GM12891 (cell line): ENCODE data around the gene CORO2B.
"Not testable (repeated sequence)": the region's sequence is repeated elsewhere in the genome, so short reads cannot be mapped to it uniquely, and the experiment has no call there.

Experiments
- DNase-seq: peaks from one replicate; pipeline ENCODE4 v3.0.0; 2011; ENCODE audit warnings: low spot score; ENCODE audit not compliant: insufficient read length
- FAIRE-seq: peaks from 2 replicates; lab custom pipeline; 2011; peaks lifted over from hg19 to GRCh38; lab: Jason Lieb, UNC
- PAX5 ChIP-seq: IDR thresholded peaks from 2 replicates; pipeline ENCODE4 v1.6.1; 2011; ENCODE audit warnings: low read length, moderate library complexity, mild to moderate bottlenecking; ENCODE audit not compliant: insufficient read depth, severe bottlenecking
- POLR2A ChIP-seq: IDR thresholded peaks from 2 replicates; pipeline ENCODE4 v1.6.1; 2011; ENCODE audit warnings: low read depth, low read length, control low read depth
- POLR2AphosphoS5 ChIP-seq: IDR thresholded peaks from 2 replicates; pipeline ENCODE4 v1.6.1; 2011; ENCODE audit warnings: low read depth, low read length, control low read depth
- POU2F2 ChIP-seq: IDR thresholded peaks from 2 replicates; pipeline ENCODE4 v1.6.1; 2011; ENCODE audit warnings: low read depth, mild to moderate bottlenecking, control low read depth, low read length, moderate library complexity
- SPI1 ChIP-seq: IDR thresholded peaks from 2 replicates; pipeline ENCODE4 v1.6.1; 2011; ENCODE audit warnings: low read depth, low read length, control low read depth
- TAF1 ChIP-seq: IDR thresholded peaks from 2 replicates; pipeline ENCODE4 v1.6.1; 2011; ENCODE audit warnings: low read depth, low read length, control low read depth

CORO2B gene

GRCh38 chr15:68739390-68740080 is 160.7 kb downstream of the CORO2B start:
- DNase-seq (no peak), FAIRE-seq (no peak)
- TF ChIP-seq TAF1 (no peak), PAX5 (no peak), POLR2A (no peak), SPI1 (no peak), POLR2AphosphoS5 (no peak), POU2F2 (no peak)

DNA sequence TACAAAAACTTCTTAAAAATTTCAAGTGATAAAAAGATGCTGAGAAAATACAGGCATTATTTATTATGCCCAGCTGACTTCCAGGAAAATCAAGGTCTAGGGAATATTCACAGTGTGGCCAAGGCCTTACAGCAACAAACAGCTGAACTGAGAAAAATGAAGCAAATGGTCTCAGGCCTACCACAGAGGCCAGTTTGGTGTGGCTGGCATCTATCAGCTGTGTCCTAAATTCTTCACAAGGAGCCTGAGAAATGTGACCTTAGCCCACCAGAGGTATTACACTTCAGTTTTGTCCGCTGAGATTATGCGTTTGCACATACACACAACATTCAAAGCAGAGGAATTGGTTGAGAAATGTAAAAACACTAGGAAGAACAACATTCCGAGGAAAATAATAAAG is 164.5 kb downstream of the CORO2B start:
- no peak for DNase-seq
- no peak for TF ChIP-seq POLR2A
- no peak for TF ChIP-seq POU2F2
- no peak for TF ChIP-seq TAF1
- no peak for TF ChIP-seq PAX5
- TF ChIP-seq SPI1 = no peak
- no peak for TF ChIP-seq POLR2AphosphoS5
- no peak for FAIRE-seq

DNA sequence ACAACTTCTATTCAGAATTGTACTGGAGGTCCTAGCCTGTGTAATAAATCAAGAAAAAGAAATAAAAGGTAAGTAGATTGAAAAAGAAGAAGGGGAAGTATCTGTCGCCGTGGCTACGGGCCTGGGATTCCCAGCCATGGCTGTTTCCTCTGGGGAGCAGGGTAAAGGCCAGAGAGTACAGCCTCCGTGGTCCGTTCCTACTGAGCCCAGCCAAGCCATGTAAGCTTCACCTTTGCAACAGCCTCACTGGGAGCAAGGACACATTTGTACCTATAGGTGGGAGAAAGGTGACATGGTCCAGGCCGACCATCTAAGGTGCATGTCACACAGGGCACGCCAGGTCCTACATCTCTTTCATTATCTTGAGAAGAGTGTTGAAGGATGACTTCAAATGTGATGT is 170.6 kb downstream of the CORO2B start:
- DNase-seq (no peak), FAIRE-seq (no peak)
- TF ChIP-seq POLR2AphosphoS5 (no peak), TAF1 (no peak), POU2F2 (no peak), PAX5 (no peak), POLR2A (no peak), SPI1 (no peak)

GRCh38 chr15:68749793-68750192 is 171.0 kb downstream of the CORO2B start:
- no peak for FAIRE-seq
- no peak for DNase-seq
- TF ChIP-seq POLR2A (no peak), PAX5 (no peak), SPI1 (no peak), POU2F2 (no peak), TAF1 (no peak), POLR2AphosphoS5 (no peak)

DNA sequence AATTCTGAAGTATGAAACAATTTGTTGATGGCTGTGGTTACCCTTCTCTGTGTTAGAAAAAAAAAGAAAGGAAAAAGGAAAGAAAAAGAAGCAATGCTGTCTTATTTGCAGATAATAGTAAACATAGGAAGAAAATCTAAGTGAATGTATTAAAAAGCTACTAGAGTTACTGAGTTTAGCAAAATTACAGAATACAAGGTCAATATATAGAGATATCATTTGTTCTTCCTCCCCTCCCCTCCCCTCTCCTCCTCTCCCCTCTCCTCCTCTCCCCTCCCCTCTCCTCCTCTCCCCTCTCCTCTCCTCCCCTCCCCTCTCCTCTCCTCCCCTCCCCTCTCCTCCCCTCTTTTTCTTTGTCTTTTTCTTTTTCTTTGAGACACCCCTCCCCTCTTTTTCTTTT is 172.8 kb downstream of the CORO2B start:
- FAIRE-seq = no peak
- TF ChIP-seq POLR2A = no peak
- TF ChIP-seq POU2F2 = no peak
- TF ChIP-seq SPI1 = no peak
- no peak for TF ChIP-seq PAX5
- TF ChIP-seq TAF1 = no peak
- TF ChIP-seq POLR2AphosphoS5 = no peak
- DNase-seq = no peak

DNA sequence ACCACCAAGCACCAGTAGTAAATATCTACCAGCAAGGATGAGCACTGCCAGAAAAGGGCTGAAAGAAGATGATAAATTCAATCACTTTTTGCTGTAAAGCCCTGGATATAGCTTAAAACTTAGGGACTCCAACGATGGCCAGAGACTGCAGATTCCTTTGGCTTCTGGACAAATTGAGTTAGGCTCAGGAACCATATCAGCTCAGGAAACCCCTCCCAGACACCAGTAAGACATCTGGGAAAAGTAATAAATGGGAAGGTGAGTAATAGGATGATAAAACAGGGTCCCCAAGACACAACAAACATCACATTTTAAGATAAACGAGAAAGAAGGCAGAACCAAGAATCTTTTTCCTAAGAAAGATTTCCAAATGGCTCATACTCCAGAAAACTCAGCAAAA is 176.9 kb downstream of the CORO2B start:
- no peak for FAIRE-seq
- no peak for TF ChIP-seq POLR2A
- no peak for TF ChIP-seq POU2F2
- TF ChIP-seq SPI1 = no peak
- no peak for TF ChIP-seq PAX5
- no peak for TF ChIP-seq TAF1
- TF ChIP-seq POLR2AphosphoS5 = no peak
- no peak for DNase-seq

DNA sequence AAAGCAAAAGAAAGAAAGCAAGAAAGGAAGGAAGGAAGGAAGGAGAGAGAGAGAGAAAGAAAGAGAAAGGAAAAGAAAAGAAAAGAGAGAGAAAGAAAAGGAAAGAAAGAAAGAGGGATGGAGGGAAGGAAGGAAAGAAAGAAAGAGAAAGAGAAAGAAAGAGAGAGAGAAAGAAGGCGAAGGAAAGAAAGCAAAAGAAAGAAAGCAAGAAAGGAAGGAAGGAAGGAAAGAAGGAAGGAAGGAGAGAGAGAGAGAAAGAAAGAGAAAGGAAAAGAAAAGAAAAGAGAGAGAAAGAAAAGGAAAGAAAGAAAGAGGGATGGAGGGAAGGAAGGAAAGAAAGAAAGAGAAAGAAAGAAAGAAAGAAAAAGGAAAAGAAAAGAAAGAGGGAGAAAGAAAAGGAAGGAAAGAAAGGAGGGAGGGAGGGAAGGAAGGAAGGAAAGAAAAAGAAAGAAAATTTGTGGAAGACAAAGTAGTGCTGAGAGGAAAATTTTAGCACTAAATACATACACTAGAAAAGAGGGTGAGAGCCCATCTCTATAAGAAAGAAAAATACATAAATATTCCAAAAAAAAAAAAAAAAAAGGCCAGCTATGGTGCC is 181.3 kb downstream of the CORO2B start:
- not testable (repeated sequence) for FAIRE-seq

GRCh38 chr15:68763063-68763462 is 184.3 kb downstream of the CORO2B start:
- TF ChIP-seq TAF1 (no peak), POU2F2 (no peak), POLR2AphosphoS5 (no peak), SPI1 (no peak), PAX5 (no peak), POLR2A (no peak)
- FAIRE-seq (no peak), DNase-seq (no peak)

More for the DNA sequence above, 181.3 kb downstream of the CORO2B start:
- not testable (repeated sequence) for DNase-seq

GRCh38 chr15:68764090-68764489 is 185.3 kb downstream of the CORO2B start:
- FAIRE-seq (no peak), DNase-seq (no peak)
- TF ChIP-seq POU2F2 (no peak), PAX5 (no peak)

DNA sequence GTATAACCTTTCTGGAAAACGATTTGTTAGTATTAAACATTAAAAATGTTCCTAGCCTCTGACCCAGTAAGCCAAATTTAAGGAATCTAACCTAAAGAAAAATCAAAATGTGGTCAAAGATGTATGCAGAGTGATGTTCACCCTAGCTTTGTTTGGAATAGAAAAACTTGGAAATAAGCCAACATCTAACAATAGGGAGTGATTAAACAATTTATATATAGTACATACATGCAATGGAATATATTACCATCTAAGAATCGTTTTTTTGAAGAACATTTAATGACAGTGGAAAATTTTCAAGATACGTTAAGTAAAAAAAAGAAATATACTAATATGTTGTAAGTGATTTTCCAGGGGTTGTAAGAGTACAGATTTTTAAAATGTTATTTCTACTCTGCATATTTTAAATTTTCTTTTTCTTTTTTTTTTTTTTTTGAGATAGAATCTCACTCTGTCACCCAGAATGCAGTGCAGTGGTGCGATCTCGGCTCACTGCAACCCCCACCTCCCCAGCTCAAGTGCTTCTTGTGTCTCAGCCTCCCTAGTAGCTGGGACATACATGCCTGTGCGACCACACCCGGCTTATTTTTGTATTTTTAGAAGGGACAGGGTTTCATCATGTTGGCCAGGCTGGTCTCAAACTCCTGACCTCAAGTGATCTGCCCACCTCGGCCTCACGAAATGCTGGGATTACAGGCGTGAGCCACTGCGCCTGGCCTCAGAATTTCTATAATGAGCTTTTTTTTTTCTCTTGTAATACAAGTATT is 187.0 kb downstream of the CORO2B start:
- no peak for DNase-seq
- TF ChIP-seq POLR2A (no peak), PAX5 (no peak), POU2F2 (no peak)
- no peak for FAIRE-seq
